ENCODE data around the gene ADCK1.
"Not testable (repeated sequence)": the region's sequence is repeated elsewhere in the genome, so short reads cannot be mapped to it uniquely, and the experiment has no call there.

Gene ADCK1

GRCh38 chr14:77867476-77867875, 67.6 kb downstream of the ADCK1 start:
- DNase-seq = no peak

GRCh38 chr14:77868552-77869285, 68.8 kb downstream of the ADCK1 start:
- DNase-seq = no peak

- DNase-seq = no peak
These were observed 69.4 kb downstream of the ADCK1 start for GRCh38 chr14:77869340-77869739.

DNA sequence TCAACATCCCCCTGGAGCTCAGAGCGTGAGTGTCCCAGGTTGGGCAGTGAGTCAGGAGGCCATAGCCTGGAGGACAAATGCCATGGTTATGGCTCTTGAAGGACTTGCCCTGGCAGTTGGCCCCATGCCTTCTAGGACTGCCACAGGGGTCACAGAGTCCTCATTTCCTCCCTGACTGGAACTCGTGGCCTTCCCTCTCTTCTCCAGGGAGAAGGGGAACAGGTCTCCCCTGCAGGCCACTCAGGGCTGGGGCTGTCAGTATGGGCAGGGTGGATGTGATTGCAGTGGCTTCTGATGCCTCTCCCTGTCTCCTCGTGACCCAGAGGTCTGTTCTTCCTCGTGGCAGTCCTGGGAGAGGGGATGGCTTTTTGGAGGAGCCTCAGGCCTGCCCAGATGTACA, 70.7 kb downstream of the ADCK1 start:
- DNase-seq = no peak

DNA sequence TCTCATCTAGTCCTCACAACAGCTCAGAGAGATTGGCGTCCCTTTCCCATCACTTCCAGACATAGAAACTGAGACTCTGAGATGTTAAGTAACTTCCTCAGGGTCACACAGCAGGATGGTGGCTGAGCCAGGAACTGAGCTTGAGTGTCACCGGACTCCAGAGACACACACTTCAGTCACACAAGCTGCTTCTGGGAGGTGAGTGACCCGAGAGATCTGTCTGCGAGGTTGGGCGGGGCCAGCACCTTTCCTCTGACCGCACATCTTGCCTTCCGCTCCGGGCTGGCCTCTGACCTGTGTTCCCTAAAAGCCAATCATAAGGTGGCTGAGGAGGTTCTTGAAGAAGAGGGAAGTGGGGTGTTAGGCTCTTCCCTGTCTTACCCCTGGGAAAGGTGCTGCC, 72.2 kb downstream of the ADCK1 start:
- no peak for DNase-seq

DNA sequence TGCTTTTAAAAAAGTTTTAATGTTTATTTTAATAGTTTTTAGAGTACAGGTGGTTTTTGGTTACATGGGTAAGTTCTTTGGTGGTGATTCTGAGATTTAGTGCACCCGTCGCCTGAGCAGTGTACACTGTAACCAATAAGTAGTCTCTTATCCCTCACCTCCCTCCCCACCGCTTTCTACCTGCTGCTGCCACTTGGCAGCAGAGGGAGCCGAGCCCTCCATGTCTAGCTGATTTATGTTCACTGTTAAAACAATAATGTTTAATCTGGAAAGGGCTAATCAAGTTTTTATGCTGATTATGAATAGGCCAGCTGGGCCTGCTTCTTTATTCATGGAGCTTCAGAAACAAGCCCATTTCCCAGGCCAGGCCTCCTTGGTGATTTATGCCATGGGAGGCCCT, 73.1 kb downstream of the ADCK1 start:
- DNase-seq = no peak

- no peak for DNase-seq
These were observed 78.9 kb downstream of the ADCK1 start for GRCh38 chr14:77878783-77879182.

GRCh38 chr14:77880056-77880455, 80.1 kb downstream of the ADCK1 start:
- no peak for DNase-seq

- DNase-seq = no peak
These were observed 82.2 kb downstream of the ADCK1 start for GRCh38 chr14:77882098-77882497.

DNA sequence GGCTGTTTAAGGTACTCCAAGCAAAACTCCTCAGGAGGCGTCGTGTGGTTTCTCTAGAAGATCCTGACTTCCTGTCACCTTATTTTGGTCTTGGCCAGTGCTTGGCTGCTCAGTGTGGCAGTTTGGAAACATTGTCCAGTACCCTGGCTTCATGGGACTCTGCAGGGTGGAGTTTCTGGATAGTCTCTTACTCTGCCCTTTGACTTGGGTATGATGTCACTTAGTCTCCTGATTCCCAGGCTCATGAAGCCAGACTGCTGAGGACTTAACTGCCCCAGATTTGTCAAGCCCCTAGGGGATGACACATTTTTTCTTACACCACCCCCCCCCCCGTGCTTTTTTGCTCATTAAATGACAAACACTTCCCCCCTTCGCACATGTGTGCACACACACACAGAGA, 82.7 kb downstream of the ADCK1 start:
- DNase-seq = no peak

DNA sequence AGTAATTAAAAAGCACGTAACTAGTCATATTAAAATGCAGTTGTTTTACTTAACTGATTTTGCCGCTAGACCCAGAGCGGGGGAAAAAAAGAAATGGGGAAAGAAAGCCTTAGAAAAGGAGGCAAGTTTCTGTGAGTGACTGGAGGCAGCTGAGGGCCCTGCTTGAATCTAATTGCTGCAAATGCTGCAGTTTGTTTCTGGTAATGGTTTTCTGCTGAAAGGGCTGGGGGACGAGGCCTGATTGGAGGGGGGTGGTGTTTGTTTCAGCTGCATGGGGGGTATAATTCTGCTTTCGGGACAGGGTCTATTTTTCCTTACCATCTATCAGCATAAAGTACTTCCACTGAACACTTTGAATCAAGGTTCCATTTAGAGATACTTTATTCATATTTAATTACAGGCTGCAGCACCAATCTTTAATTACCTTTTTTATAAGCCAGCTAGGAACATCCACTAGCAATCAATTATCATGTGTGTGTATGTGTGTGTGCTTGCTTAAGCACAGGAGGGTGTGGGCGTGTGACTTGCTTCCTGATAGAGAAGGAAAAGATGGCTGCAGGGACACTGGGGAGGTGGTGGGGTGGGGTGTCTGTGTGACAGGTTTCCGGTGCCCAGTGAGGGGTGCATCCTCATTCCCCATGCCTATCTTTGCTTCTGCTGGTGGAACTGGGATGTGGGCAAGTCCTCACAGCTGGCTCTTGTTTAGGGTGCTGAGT, 83.4 kb downstream of the ADCK1 start:
- no peak for DNase-seq

DNA sequence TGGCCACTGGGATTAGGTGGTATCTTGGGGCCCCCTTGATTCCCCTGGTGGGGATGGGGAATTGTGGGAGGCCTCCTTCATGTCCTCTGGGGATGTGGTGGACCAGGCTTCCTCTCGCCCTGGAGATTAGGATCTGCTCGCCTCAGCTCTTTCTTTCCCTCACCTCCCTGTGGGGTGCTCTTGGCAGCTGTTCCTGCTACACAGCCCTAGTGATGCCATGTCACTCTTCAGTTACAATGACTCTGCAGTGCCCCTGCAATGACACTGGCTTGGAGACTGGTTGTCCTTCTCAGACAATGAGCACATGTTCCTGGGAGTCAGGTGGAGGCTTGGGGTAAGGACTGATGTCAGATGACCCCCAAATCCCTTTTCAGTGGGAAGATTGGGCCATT, 83.9 kb downstream of the ADCK1 start:
- no peak for DNase-seq

DNA sequence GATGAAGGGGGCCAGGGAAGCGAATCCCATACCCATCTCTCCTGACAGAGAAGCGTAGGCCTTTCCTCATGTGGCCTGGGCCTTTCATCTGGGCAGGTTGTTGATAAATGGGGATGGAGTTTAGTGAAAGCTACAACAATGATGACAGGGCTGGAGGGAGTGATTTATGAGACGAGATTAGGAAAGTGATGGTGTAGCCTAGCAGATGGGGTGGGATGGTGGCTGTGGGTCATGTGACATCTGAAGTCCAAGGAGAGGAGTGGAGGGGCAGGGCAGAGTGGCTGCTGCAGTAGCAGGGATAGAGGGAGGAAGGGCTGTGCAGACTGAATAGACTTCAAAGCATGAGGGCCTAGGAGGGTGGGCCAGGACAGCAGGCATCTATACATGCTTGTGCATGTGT, 85.5 kb downstream of the ADCK1 start:
- DNase-seq = no peak

DNA sequence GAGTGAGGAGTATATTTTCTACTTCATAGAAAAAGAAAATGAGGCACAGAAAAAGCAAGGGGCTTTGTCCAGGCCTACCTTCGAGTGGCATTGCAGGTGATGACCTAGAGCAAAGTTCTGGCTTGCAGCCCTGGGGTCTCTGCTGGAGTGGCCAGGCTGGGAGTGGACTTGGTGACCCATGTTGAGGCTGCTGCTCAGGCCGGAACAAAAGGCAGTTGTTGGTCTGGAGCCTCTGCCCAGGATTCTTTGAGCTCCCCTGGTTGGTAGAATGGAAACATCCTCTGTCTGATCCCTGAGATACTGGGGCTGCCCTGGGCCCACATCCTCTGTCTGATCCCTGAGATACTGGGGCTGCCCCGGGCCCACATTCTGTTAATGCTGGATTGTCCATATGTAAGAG, 86.1 kb downstream of the ADCK1 start:
- no peak for DNase-seq

GRCh38 chr14:77888903-77889302, 89.0 kb downstream of the ADCK1 start:
- DNase-seq = not testable (repeated sequence)

DNA sequence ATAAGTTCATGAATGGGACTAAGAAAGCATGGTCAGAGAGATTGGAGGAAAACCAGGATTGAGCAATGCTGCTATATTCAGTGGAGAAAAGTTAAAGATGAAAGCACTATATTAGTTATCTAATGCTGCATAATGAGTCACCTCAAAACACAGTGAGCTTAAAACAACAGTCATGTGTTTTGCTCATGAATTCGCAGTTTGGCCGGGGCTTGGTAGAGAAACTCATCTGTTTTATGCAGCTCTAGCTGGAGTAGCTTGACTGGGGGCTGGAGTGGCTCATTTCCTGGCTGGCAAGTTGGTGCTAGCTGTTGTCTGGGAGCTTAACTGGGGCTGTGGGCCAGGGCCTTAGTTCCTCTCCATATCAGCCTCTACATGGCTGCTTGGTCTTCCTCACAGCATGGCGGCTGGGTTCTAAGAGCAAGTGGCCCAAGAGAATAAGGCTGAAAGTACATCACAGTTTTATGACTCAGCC, 90.1 kb downstream of the ADCK1 start:
- DNase-seq = peak; percentile 17

DNA sequence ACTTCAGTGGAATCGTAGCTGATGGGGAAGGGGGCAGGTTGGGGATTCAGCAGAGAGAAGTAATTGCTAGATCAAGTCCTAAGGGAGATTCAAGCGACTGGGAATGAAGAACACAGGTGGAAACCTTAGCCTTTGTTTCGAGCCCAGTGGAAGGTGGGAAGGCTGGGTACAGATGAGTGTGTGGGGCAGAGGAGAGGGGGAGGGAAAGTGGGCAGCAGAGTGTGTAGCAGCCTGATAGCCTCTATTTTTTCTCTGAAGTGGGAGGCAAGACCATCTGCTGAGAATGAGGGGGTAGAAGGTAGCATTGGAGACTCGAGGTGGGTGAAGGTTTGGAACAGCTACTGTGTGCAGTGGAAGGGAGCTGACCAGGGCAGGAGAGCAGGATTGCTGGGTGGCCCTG, 91.0 kb downstream of the ADCK1 start:
- DNase-seq = no peak

- no peak for DNase-seq
These were observed 92.5 kb downstream of the ADCK1 start for GRCh38 chr14:77892381-77892871.

GRCh38 chr14:77892890-77893484, 93.1 kb downstream of the ADCK1 start:
- no peak for DNase-seq

DNA sequence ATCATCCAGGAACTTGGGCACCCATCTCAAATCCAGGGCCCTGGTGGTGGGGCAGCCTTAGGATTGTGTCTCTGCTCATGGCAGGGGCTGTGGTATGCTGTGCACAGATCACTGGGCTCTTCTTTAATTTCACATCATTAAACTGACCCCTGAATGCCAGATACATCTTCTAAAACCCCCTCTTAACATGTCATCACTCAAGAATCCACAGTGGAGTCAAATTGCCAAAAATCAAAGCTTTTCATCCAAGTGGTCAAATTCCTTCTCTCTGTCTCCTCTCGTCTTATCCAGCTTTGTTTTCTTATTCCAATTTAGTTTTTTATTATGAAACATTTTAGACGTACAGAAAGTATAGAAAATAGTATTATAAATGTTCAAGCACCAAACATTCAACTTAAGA, 97.5 kb downstream of the ADCK1 start:
- DNase-seq = no peak

DNA sequence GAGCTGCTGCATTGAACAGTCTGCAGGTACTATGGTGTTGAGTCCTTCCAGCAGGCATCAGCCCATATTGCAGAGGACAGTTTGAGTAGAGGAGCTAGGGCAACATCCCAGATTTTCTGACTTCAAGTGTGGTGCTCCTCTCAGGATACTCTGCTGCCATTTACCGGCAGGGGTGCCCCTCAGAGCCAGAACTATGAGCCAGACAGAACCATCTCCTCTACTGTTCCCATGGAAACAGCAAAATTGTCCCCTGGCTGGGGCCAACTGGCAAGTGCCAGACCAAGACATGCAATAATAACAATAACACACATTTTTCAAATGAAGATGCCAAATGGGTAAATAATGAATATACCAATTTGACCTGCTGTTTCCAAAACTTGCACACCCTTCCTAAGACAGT, 102.9 kb downstream of the ADCK1 start:
- no peak for DNase-seq

- DNase-seq = no peak
These were observed 103.3 kb downstream of the ADCK1 start for GRCh38 chr14:77903221-77903620.

- no peak for DNase-seq
These were observed 104.2 kb downstream of the ADCK1 start for GRCh38 chr14:77903937-77904617.
